Stimulated activated CD4-positive, alpha-beta T cell treated with anti-CD3 and anti-CD28 coated beads, Interleukin-1b, Interleukin-23, amount 100 ng/mL, for 48 hours (primary cell): ENCODE results near the gene PTPN20.

Experiments
- DNase-seq: peaks from one replicate; pipeline ENCODE4 v3.0.0-alpha.2; 2020

PTPN20 gene

DNA sequence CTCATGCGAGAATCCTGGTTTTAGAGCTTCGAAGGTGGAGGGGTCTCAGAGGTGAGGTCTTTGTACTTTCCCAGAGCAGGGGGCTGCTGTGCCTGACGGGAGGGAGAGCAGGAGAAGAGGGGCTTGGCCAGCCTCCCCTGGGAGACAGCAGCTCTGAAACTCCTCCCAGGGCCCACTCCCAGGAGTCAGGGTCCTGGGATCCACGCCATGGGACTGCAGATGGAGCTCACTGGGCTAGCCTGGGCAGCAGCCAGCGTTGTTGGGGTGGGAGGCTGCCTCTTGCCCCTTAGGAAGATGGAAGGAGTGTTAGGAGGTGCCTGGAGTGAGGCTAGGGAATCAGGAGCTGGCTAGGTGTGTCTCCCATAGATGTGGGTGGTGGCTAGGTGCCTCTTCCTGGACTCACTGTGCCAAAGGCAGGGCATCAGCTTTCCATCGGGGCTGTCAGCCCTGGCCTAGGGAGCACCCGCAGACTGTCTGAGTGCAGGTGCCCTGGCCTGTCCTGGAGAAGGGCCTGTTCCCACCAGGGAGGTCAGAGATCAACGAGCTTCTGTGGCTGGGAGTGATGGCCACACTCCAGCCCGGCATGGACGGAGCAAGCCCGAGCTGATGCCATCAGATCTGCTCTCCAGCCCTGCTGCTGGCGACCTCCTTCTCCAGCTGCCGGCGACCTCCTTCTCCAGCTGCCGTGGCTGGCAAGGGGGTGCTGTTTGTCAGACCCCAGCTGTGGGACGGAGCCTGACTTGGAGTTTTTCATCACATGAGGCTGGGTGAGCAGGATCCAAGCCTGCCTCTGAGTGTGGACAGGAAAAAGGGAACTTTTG is 111.3 kb downstream of the PTPN20 start:
- DNase-seq, result no peak

DNA sequence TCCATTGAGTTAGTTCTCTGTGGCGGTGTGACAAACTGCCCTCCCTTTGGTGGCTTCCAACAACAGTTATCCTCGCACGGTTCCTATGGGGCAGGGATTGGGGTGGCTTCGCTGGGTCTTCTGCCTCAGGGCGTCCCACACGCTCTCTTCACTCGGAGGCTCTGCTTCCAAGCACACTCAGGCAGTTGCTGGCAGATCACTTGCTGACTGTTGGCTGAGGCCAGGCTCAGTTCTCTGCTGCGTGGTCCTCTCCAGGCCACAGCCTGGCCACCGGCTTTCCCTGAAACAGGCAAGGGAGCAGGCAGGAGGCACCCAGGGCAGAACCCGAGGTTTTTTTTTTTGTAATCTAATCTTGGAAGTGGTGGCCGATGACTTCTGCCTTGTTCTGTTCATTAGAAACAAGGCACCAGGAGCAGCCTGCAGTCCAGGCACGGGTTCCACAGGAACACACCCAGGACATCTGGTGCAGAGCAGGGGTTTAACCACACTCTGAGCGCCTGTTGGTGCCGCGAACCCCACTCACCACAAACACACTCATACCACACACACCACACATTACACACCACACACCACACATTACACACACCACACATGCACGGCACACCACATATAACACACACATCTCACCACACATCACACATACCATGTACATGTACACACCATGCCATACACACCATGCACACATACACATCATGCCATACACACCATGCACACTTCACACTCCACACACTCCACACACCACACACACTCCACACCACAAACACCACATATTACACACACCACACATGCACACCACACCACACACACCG is 112.2 kb downstream of the PTPN20 start:
- no peak for DNase-seq

DNA sequence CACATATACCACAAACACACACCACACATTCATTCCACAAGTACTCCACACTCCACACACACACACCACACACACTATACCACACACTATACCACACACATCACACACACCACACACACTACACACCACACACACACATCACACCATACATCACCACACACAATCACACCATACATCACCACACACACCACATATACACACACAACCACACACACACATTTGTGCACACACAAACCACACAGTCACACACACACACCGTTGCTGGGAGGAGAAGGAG is 112.8 kb downstream of the PTPN20 start:
- DNase-seq, result no peak

DNA sequence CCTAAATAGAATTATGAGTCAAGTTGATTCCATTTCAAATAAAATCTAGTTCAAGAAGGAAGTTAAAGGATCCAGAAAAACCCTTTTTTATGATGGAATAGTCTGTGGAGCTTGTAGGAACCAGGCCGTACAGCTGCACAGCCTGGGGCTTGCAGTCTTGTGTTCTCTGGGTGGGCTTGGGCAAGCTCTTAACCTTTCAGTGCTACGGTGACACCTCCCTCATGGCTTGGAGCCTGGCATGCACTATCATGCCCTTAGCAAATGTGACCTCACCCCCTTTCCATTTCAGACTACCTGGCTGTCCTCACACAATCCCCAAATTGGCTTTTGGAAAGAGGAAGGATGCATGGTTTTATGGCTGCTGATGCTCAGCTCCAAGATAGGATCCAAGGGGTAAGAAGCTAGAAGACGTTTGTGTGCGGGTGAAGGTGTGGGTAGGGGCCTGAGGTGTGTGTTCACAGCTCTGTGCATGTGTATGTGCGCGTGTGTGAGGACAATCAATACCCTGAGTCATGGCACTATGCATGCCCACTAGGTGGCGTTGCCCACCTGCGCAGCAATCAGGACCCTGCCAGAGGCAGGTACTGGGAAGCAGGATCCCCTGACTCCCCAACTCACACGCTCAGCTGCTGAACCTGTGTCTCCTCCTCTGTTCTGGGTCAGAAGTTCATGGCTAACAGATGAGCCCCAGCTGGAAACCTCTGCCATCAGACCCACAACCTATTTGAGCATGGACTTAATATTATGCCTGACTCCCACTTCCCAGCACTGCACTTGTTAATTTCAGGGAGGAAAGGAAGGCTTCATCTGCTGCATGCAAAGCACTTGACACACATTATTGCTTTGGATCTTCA is 113.4 kb downstream of the PTPN20 start:
- DNase-seq, result peak; percentile 71

DNA sequence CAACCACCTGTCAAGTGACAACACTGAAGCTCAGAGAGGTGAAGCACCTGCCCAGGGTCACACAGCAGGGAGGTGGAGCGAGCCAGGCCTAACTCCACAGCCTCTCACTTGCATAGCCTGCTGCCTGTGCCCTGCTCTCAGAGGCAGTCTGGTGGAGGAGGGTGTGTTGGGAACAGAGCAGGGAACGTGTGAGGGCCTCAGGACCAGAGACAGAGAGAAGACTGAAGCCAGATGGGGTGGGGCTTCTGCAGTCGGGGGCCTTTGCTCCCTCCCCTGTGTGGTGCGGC is 114.0 kb downstream of the PTPN20 start:
- DNase-seq, result no peak

DNA sequence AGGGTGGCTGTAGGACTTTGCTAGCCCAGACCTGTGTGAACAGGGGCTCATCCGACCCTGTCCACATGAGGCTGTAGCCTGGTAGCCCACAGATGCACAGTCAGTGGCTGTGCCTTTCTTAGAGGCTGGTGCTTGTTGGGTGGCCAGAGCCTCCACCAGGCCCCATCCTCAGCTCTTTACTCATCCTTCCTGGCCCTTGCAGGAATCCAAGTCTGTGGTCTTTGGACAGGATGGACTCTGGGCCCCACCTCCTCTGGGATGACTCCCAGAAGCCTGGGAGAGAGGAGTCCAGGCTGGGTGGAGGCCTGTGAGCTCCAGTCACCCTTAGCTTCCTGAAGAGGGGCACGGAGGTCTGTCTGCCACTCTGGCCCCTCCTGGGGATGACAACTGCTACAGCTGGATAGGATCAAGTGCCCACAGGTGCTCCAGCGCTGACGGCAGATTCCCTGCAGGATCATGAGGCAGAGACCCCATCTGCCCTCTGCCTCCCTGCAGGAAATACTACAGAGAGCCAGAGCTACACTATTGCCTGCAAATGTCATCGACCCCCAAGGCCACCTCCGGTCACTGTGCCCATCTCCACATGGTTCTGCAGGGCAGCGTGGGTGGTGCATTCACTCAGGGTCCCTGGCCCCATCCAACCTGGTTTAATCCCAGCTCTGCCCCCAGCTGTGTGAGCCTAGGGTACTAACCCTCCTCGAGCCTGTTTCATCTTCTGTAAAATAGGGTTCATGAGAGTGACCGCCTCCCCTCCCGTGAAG is 114.5 kb downstream of the PTPN20 start:
- no peak for DNase-seq

DNA sequence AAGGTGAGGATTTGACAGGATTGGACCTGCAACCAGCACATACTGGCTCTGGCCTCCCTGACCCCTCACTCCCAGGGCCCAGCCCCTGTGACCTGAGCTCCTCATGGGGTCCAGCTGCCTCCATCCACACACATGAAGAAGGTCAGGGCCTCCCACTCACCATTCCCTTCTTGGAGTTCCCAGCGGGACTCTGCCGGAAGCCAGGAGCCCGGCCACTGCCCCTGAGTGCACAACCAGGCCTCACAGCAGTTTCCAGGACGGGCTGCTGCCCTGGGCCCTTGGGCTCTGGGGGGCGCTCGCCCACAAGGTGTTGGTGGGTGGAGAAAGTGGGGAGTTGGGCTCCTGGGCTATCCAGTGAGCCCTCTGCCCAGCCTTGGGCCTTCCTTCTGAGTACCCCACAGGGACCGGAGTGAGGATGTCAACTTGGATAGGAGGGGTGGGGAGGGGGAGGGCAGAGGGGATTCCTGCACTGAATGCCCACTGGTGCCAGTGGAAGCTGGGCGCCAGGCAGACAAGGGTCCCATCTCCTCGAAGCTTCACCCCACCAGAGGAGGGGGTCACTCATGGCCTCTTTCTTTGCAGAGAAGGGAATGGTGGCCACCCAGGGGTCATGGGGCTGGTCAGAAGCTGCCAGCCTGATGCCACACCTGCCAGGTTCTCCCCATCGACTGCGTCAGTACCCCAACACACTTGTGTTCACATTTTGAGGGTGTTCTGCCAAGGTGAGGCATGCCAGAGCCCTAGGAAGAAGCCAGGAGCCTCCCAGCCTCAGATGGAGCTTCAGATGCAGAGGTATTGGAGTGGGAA is 115.3 kb downstream of the PTPN20 start:
- no peak for DNase-seq

DNA sequence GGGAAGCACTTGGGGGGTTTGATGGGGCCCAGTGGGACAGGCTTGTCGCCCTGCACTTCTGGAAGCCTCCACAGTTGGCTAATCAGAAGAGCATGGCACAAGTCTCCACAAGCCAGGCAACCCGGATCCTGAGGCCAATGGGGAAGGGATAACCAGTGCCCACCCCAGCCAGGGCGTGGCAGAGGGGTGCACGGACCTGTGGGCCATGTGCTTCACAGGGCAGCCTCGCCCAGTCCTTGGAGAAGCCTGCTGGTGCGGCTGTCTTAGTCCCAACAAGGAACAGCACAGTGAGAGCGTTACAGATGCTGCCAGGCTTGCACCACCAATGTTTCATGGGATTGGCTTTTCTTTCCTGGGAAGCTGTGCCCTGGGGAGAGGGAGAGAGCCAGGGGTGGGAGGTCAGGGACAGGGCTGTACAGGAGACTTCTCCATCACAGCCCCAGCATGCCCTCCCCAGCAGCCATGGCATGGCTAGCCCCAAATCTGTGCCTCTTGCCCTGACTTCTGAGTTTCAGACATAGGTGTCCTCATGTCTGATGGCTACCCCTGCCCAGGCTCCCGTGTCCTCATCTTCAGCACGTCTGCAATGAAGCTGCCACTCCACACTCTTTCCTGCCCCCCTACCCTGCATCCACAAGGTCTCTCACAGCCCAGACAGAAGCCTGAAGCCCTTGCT is 116.0 kb downstream of the PTPN20 start:
- DNase-seq, result no peak

DNA sequence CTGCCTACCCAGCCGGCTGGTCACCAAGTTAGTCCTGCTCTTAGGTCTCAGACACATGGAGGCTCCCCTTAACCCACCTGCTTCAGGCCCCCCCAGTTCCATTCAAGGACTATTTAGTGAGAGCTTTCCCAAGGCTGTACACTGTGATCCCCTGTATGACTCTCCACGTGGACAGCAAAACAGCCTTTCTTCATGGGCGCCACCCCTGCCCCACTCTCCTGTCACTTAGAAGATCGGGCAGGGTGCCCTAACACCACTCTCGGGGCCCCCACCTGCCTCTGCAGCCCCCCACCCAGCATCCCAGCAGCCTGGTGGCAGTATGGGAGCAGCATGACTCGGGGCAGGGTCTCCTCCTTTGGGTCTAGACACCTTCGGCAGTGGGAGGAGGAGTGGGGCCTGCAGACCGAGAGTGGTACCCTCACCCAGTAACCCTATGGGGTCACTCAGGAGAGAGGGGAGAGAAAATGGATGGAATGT is 116.6 kb downstream of the PTPN20 start:
- DNase-seq, result no peak

DNA sequence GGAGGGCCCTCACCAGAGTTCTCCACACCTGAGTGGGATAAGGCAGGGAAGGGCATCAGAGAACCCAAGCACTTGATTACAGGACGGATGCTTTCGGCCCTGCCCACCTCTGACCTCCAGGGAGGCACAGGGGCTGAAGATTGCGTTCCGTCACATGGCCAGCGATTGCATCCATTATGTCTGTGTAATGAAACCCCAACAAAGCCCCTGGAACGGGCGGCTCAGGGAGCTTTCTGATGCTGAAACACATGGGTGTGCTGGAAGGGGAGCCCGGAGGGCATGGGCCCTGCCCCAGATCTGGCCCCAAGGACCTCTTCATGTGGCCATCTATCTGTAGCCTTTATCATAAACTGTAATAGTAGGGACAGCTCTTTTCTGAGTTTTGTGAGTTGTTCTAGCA is 117.2 kb downstream of the PTPN20 start:
- no peak for DNase-seq

DNA sequence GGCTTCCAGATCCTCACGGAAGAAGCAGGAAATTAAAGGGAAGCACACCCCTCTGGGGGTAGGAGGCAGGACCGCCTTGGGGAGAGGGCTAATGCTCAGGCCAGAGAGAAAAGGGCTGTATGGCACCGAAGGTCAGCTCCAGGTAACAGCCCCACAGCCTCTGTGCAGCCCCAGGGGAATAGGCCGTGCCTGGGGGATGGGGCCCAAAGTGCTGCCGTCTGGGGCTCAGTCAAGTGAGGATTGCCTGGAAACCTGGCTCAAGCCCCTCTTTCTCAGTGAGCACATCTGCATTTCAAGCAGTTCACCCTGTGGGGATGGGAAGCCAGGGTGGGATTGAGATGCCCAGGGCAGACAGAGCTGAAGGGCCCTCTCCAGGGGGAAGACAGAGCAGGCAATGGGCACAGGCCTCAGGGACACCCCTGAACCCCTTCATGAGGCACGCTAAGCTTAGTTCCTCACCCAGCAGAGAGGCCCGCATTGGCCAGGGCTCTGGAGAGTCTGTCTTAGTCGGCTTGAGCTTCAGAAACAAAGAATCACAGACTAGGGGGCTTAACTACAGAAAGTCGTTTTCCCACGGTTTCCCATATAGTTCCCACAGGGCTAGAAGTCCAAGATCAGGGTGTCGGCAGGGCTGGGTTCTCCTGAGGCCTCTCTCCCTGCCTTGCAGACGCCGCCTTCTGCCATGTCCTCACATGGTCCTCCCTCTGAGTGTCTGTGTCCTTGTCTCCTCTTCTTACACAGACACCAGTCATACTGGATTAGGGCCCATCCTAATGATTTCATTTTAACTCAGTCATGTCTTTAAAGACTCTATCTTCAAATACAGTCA is 118.2 kb downstream of the PTPN20 start:
- no peak for DNase-seq

DNA sequence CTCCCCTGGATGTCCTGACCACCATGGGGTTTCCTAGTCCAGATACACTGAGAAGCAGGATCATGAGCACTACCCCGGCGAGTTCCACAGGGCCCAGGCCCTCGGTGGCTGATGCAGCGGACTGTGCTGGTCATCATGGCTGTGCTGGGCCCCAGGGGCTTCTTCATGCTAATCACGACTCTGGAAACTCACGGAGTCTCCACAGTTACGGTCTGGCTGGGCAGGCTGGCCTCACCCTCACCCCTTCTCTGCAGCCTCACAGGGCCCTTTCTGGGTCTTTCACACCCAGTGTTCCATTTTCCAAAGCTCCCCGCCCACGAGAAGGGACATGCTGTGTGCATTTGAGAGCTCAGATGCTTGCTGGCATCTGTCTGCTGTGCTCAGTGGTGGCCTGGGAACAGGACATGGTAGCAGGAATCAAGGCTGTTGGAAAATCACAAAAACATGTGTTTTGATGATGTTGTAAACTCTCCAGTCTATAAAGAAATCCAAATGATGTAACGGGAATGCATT is 119.0 kb downstream of the PTPN20 start:
- DNase-seq, result no peak

DNA sequence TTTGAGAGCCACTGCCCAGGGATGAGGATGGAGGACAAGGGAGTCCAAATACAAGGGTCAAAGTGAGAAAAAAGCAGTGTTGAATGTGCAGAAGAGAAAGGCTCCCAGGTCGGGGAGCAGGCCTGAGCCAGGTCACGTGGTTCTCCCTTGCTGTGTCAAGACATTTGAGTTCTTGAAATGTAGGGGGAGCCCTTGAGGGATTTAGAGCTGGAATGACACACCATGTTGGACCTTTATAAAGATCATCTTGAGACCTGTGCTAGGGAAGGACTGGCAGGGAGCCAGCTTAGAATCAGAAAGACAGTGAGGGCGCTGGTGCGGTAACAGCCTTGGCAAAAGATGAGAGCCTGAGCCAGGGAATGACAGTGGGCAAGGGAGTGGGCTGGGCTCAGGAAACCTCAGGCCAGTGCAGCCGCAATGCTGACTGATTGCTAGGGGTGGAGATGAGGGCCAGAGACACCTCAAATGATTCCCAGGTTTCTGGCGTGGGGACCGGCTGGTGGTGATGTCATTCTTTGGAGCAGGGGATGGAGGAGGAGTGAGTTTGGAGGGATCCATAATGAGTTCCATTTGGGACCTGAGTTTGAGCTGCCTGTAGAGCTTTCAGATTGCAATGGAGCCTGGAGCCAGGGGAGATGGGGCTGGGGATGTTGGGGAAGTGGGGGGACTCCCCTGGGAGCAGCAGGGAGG is 120.1 kb downstream of the PTPN20 start:
- DNase-seq, result no peak

DNA sequence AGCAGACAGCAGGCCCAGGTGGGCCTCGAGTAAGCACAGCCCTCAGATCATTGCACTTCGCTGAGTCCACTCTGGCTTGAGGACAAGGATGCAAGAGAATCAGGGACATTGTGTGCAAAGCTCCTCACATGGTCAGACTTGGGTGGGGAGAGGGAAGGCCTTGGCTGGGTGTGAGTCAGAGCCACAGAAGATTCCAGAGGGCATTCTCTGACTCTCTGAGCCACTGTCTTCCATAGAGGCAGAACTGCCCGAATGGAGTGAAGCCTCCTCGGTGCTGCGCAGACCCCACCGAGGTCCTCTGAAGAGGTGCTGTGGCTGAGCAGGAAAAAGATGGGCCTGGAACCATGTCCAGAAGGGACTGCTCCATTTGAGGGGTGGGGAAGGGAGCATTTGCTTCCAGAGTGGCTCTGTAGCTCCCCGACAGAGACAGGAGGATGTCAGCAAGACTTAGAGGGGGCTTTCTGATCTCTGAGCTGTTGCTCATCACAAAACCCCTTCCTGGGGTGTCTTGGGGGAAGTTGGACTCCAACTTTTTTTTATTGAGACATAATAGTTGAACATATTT is 120.8 kb downstream of the PTPN20 start:
- DNase-seq, result no peak

DNA sequence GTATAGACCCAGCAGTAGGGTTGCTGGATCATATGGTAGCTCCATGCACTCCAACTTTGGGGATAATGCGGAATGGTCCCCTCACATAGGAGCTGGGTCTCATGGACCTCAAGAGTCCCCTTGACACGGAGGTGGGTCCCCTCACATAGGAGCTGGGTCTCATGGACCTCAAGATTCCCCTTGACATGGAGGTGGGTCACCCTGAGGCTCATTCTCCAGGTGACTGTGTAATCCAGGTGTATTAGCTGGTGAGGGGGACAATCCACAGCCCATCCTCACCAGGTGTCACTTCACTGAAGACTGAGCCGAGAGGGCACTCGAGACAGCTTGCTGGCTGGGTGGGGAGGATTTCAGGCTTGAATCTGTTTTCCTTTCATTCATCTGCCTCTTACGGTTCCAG is 121.9 kb downstream of the PTPN20 start:
- DNase-seq, result no peak

DNA sequence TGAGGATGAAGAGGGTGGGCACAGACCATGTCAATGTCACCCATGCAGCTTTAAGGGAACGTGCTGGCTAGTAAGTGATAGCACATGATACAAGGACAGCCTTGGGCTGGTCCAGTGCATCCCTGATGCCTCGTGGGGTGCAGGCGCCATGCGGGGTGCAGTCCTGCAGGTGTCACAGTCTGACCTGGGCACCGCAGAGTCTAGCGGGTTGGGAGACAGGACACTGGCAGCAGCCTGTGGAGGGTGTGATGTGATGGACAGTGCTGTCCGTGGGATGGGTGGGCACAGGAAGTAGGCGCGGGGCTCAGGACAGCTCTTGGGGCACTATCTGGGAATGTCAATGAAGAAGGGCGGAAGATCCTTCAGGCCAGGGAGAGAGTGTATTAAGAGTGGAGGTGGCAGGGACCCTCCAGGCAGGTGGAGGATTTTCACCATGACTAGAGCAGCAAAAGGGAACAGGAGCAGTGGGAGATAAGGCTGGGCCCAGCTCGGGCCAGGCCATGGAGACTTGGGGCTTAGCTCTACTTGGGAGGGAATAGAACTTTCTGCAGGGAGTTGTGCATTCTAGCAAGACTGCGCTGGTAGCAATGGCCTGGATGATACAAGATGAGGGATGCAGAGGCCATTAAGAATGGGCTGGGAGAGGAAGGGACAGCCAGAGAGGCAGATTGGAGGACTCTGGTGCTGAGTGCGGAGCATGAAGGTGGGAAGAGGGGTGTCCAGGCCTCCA is 122.5 kb downstream of the PTPN20 start:
- no peak for DNase-seq

DNA sequence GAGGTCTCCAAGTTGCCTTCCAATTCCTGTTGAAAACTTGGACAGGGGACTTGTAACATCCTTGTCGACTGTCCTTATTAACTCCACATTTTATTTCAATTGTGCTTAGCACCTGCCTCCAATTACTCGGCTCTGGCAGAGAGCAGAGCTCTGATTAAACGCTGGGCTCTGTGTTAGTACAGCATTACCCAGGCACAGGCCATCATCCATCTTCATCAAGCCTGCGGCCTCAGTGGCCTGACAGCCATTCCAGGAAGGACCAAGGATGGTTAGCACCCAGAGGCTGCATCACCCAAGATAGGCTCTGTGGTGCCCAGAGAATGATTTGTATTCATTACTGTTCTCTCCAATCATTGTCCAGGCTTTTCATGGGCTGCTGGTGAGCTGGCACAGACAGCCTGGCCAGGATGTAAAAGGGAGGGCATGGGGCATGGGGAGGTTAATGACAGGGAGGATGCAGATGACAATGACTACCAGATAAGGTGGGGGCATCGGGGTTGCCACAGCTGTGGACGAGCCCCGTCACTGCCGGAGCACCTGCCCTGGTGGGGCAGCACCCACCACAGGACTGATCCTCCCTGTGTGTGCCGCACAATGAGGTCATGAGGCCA is 123.3 kb downstream of the PTPN20 start:
- no peak for DNase-seq

DNA sequence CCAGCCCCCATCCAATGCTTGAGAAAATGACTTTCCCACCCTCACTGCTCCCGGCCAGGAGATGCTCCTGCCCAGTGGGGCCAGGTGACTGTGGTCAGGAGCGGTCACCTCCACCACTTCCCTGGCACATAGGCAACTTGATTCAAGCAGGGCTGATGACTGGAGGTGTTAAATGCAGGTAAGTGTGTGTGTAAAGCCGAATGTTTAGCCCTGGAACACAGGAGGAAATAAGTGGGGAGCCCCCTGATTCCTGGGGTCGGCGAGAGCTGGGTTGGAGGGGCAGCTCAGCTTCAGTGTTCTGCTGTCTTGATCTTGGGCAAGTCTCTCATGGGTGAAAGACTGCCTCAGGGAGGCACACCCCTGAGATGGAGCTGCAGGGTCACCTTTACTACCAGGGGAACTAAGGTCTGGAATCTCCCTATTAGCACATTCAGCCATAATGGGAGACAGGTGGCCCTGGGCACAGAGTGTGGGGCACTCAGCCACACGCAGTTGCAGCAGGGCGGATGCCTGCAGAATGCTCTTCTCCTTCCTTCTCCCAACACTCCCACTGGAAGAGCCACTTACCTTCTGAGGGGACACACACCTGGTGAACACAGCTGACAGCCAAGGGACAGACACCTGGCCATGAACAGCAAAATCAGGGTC is 124.1 kb downstream of the PTPN20 start:
- DNase-seq, result no peak
